Neural cell (in vitro differentiated cells): ENCODE results near the gene ZDHHC1.

Source experiments
- CTCF ChIP-seq: fragments of 450-650 bp; IDR thresholded peaks from 2 replicates; pipeline ENCODE4 v1.5.1; 2014; ENCODE audit warnings: antibody characterized with exemption, mild to moderate bottlenecking, moderate library complexity; ENCODE audit not compliant: poor library complexity, severe bottlenecking
- EP300 ChIP-seq: fragments of 450-650 bp; conservative IDR thresholded peaks from 2 replicates; pipeline ENCODE4 v1.6.1; 2014; ENCODE audit warnings: antibody characterized with exemption, mild to moderate bottlenecking, moderate library complexity; ENCODE audit not compliant: poor library complexity, severe bottlenecking
- EZH2 ChIP-seq: fragments of 200-600, 300-800 bp; shearing (Covaris generic), sonication (generic); IDR thresholded peaks from 2 replicates; pipeline ENCODE4 v1.6.1; 2014; ENCODE audit warnings: antibody characterized with exemption, low read length, borderline replicate concordance, mild to moderate bottlenecking; ENCODE audit not compliant: insufficient read depth, poor library complexity, severe bottlenecking
- MXI1 ChIP-seq: fragments of 450-650 bp; conservative IDR thresholded peaks from 2 replicates; pipeline ENCODE4 v1.6.1; 2014; ENCODE audit warnings: antibody characterized with exemption, mild to moderate bottlenecking; ENCODE audit not compliant: poor library complexity, severe bottlenecking
- TAF1 ChIP-seq: IDR thresholded peaks from 2 replicates; pipeline ENCODE4 v1.6.1; 2012; ENCODE audit warnings: low read depth

- TF ChIP-seq CTCF (peak; percentile 21), EP300 (no peak), TAF1 (no peak), EZH2 (no peak), MXI1 (no peak)
Observed at GRCh38 chr16:67447508-67448076, 31.3 kb upstream of the ZDHHC1 start.
